Lung (tissue), 12 donors: ENCODE measurements around the gene HIF1AN. TPM values are rescaled to one million over a fixed set of nuclear protein-coding genes. Genes with fewer than 3 reads are reported as not detected.
A peak's percentile ranks its signal among the peaks of the same experiment; 100 is the strongest.

ENCODE experiments used
- ATAC-seq: fragments of 200-7000 bp; cut with Tn5 transposase; one replicate; pipeline ENCODE4 v1.9.1; 2020; ENCODE audit warnings: moderate number of reproducible peaks; ENCODE audit not compliant: insufficient read depth, low FRiP score
- DNase-seq, 3 donors: peaks; one replicate each; pipeline ENCODE4 v3.0.0-alpha.2; 2013 to 2017
- H3K27ac ChIP-seq, 2 donors: one replicate each; pipeline ENCODE4 v1.5.1; 2013; ENCODE audit warnings: mild to moderate bottlenecking in 2 of 2, moderate library complexity in 2 of 2, control low read depth in 1 of 2, inconsistent platforms in 1 of 2, low read depth in 1 of 2, low read length in 1 of 2
- H3K27me3 ChIP-seq, 3 donors: one replicate each; pipeline ENCODE4 v1.5.1; 2013; ENCODE audit warnings: low read length in 2 of 3; ENCODE audit not compliant: control insufficient read depth in 3 of 3, insufficient read depth in 3 of 3
- H3K36me3 ChIP-seq, 4 donors: one replicate each; pipeline ENCODE4 v1.5.1; 2013; ENCODE audit warnings: low read length in 4 of 4, mild to moderate bottlenecking in 1 of 4, moderate library complexity in 1 of 4; ENCODE audit not compliant: control insufficient read depth in 4 of 4, insufficient read depth in 4 of 4
- H3K4me1 ChIP-seq, 5 donors: one replicate each; pipeline ENCODE4 v1.5.1; 2013; ENCODE audit warnings: low read length in 5 of 5, mild to moderate bottlenecking in 2 of 5, moderate library complexity in 1 of 5; ENCODE audit not compliant: control insufficient read depth in 5 of 5, insufficient read depth in 5 of 5
- H3K4me3 ChIP-seq: one replicate; pipeline ENCODE4 v1.5.1; 2013; ENCODE audit warnings: mild to moderate bottlenecking, control low read depth, moderate library complexity
- H3K9ac ChIP-seq, 2 donors: one replicate each; pipeline ENCODE4 v1.5.1; 2013; ENCODE audit warnings: low read length in 2 of 2, control low read depth in 1 of 2; ENCODE audit not compliant: insufficient read depth in 1 of 2
- H3K9me3 ChIP-seq, 4 donors: one replicate each; pipeline ENCODE4 v1.5.1; 2013; ENCODE audit warnings: low read length in 3 of 4, mild to moderate bottlenecking in 1 of 4, moderate library complexity in 1 of 4; ENCODE audit not compliant: control insufficient read depth in 4 of 4, insufficient read depth in 3 of 4
- WGBS, 2 donors: extraction: QIAGEN DNeasy Blood & Tissue Kit; methylation state at CpG; one replicate each; pipeline ENCODE4 v1.1.7; 2013; 5-methylcytosine and 5-hydroxymethylcytosine counted together
- polyA plus RNA-seq, 2 donors: library from polyadenylated mRNA; stranded (reverse); fragments of 200-250 nt; gene quantifications; one replicate each; pipeline ENCODE4 v1.2.1, GENCODE V29; 2013
- total RNA-seq, 2 donors: library from RNA; depleted of rRNA in 1 of 2; stranded (reverse); fragments of >200 nt in 1 of 2; gene quantifications; one replicate each; pipeline ENCODE4 v1.2.1, GENCODE V29; 2014 to 2021
- TF ChIP-seq, protein P1 (sequence below): IDR thresholded peaks from 2 replicates; pipeline ENCODE4 v1.5.1; 2012; ENCODE audit warnings: mild to moderate bottlenecking; ENCODE audit errors: control extremely low read depth, extremely low read depth
- donor health status: control.
- donor health status: control.
- donor health status: Bipolar disorder and iron deficiency.
- donor health status: healthy.
- donor health status: DM: yes; HTN: yes; CAD: no.

The HIF1AN gene
- total and polyA plus RNA-seq, 4 donors = 6.9 to 32.3 (median 13.6) TPM

DNA sequence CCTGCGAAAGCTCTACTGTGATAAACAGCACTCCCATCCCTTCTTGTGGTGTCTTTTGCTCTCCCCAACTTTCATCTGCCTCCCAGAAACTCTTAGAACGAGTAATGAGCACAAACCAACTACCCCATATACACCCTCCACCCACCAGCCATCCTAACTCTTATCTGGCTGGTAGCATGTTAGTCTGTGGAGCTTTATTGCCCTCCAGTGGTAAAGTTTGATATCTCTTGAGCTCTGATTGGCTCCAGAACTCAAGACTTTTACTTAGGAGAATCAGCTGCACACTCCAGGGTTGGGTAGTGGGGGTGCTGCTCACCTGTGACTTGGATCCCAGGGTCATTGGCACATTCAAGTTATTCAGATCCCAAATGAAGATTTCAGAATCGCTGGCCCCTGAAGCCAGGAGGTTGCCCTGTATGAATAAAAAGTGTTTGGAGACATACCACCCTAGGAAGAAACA is 27.0 kb upstream of the HIF1AN start:
- Histone ChIP-seq H3K27ac (no peak overlapping the region), H3K36me3 (peaks cover 5 to 18% (median 12%) of the 10 kb centered on the region in 4 donors), H3K4me3 (no peak overlapping the region), H3K27me3 (no peaks in the 10 kb centered on the region), H3K4me1 (no peaks in the 10 kb centered on the region), H3K9me3 (no peaks in the 10 kb centered on the region), H3K9ac (no peak overlapping the region)
- DNase-seq (peak in 2 of 3 donors; percentile 33 to 41), ATAC-seq (no peak)
- WGBS, 2 donors = 55 to 62% methylated on average over 3 of the region's 3 CpGs
- TF ChIP-seq, protein P1, sequence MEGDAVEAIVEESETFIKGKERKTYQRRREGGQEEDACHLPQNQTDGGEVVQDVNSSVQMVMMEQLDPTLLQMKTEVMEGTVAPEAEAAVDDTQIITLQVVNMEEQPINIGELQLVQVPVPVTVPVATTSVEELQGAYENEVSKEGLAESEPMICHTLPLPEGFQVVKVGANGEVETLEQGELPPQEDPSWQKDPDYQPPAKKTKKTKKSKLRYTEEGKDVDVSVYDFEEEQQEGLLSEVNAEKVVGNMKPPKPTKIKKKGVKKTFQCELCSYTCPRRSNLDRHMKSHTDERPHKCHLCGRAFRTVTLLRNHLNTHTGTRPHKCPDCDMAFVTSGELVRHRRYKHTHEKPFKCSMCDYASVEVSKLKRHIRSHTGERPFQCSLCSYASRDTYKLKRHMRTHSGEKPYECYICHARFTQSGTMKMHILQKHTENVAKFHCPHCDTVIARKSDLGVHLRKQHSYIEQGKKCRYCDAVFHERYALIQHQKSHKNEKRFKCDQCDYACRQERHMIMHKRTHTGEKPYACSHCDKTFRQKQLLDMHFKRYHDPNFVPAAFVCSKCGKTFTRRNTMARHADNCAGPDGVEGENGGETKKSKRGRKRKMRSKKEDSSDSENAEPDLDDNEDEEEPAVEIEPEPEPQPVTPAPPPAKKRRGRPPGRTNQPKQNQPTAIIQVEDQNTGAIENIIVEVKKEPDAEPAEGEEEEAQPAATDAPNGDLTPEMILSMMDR = peak; percentile 22

DNA sequence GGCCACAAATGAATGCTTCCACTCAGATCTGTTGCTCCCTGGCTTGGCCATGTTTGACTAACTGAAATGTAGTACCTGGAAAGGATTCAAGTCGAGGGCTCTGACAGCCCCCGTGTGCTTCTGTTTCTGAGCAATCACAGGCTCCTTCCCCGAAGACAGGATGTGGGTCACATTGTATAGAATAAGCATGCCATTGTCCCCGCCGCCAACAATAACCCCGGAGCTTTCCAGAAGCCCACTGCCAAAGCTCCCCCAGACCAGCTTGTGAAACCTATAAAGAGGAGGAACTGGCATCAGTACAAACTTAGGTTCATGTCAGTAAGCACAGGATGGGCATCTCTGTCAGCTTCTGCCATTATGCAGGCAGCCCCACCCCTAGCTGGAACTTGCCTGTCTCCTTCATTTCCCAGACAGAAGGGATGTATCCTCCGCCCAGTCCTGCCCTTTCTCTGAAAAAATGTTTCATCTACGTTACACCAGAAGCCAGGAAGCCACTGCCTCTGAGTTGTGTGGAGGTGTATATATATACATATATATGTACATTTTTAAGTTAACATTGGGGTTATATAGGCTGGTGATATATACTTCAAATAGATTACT is 26.4 kb upstream of the HIF1AN start:
- WGBS, 2 donors = 56 to 68% methylated on average over 8 of the region's 8 CpGs

DNA sequence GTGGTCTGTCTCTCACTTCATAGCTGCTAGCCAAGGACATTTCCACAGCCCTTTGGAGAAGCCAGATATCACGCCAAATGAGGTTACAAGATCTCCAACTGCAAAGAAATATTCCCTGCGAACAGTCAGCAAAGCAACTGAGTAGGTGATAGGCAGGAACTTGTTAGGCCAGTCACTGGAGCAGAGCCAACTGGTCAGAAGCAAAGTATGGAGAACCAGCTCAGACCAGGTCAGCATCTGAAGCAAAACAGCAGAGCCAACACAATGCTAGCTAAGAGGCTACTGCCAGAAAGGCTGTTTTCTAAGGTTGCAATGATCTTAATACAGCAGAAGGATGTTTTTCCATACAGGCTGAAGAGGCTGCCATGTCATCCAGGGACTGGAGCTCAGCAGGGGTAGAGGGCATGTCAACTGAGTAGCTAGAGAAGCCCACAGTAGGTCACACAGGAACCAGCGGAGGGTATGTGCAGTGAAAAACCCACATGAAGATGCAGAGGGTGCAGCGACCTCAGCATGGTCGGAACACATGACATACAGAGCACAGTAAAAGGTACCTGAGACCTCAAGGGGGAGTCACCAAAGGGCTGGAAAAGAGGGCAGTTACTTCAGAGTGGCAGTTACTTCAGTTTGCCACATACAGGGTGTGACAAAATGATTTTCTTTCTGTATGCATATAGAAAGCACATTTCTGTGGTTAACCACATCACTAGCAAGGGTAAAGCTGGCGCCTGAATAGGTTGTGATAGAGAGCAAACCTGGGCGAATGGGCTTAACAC is 25.0 kb upstream of the HIF1AN start:
- no peaks in the 10 kb centered on the region for H3K27me3 ChIP-seq
- WGBS, 2 donors = 38 to 72% methylated on average over 7 of the region's 7 CpGs
- no peak for ATAC-seq
- no peaks in the 10 kb centered on the region for H3K4me1 ChIP-seq
- H3K36me3 ChIP-seq = peaks cover 3 to 15% (median 8%) of the 10 kb centered on the region in 4 donors
- no peak overlapping the region for H3K9ac ChIP-seq
- peak in 2 of 3 donors; percentile 26 to 45 for DNase-seq
- no peak overlapping the region for H3K27ac ChIP-seq
- no peaks in the 10 kb centered on the region for H3K9me3 ChIP-seq
- TF ChIP-seq, protein P1 = no peak
- no peak overlapping the region for H3K4me3 ChIP-seq

More for the DNA sequence above, 26.4 kb upstream of the HIF1AN start:
- no peaks in the 10 kb centered on the region for H3K4me1 ChIP-seq
- ATAC-seq (no peak), DNase-seq (peak in 1 of 3 donors; percentile 9)
- TF ChIP-seq, protein P1 = no peak
- no peak overlapping the region for H3K9ac ChIP-seq
- no peaks in the 10 kb centered on the region for H3K27me3 ChIP-seq
- no peaks in the 10 kb centered on the region for H3K9me3 ChIP-seq
- H3K4me3 ChIP-seq = no peak overlapping the region
- H3K36me3 ChIP-seq = peaks cover 5 to 18% (median 12%) of the 10 kb centered on the region in 4 donors
- no peak overlapping the region for H3K27ac ChIP-seq
